ENCODE measurements around the gene CADM3.

Gene CADM3

GRCh38 chr1:159208175-159208825 is 36.9 kb downstream of the CADM3 start:
- DNase-seq: no peak

- DNase-seq: no peak
These were observed 37.6 kb downstream of the CADM3 start for GRCh38 chr1:159209061-159209460.

GRCh38 chr1:159211331-159212136 is 40.1 kb downstream of the CADM3 start:
- no peak for DNase-seq

- DNase-seq: no peak
These were observed 41.2 kb downstream of the CADM3 start for GRCh38 chr1:159212596-159212995.

- DNase-seq: peak; percentile 10
These were observed 42.8 kb downstream of the CADM3 start for GRCh38 chr1:159214149-159214760.

- DNase-seq: no peak
These were observed 47.5 kb downstream of the CADM3 start for GRCh38 chr1:159218649-159219636.

GRCh38 chr1:159222075-159222865 is 50.9 kb downstream of the CADM3 start:
- no peak for DNase-seq

- no peak for DNase-seq
These were observed 51.6 kb downstream of the CADM3 start for GRCh38 chr1:159223004-159223403.

GRCh38 chr1:159228554-159228953 is 57.1 kb downstream of the CADM3 start:
- DNase-seq: no peak

- no peak for DNase-seq
These were observed 58.0 kb downstream of the CADM3 start for GRCh38 chr1:159229260-159229885.

GRCh38 chr1:159229896-159230295 is 58.5 kb downstream of the CADM3 start:
- peak; percentile 14 for DNase-seq

GRCh38 chr1:159239551-159240220 is 68.3 kb downstream of the CADM3 start:
- no peak for DNase-seq

GRCh38 chr1:159247266-159247665 is 75.9 kb downstream of the CADM3 start:
- DNase-seq: no peak

- no peak for DNase-seq
These were observed 76.9 kb downstream of the CADM3 start for GRCh38 chr1:159248311-159248710.

GRCh38 chr1:159250638-159251216 is 79.3 kb downstream of the CADM3 start:
- no peak for DNase-seq

Data from T1000 (cell line).